ENCODE measurements around the gene NACC2.

NACC2 gene

DNA sequence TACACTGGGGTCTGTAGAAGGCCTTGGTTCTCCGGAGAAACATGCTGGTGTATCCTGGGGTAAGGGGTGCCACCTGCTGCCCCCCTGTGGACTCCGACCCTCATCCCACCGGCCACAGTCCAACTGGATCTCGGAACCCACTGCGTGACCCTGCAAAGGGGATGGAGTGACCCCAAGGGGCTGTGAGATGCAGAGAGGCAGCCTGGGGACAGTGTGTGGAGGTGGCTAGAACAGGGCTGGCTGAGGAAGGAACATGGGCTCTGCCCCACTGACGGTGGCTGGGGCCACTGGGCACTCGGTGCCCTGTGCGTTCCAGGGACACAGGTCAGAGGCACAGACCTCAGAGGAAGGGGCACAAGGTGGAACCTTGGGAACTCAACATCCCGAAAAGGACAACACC, 2.3 kb downstream of the NACC2 start:
- no peak for DNase-seq (ENCODE audit: low spot score)

DNA sequence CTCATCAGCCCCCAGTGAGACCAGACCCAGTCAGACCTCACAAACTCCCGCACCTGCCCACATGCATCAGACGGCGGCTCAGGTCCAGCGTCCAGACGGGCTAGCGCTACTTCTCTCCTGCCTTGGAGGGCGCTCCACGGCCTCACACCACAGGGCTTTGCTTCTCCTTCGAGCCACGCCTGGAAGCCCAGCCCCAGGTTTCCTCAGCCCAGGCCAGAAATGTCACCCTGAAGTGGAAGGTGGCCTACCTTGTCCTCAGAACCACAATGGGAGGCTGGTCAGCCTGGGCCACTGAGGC, 2.8 kb downstream of the NACC2 start:
- no peak for DNase-seq (ENCODE audit: low spot score)

- no peak for DNase-seq (ENCODE audit: low spot score)
Measured at GRCh38 chr9:136091582-136092352, 3.3 kb downstream of the NACC2 start.

- DNase-seq (ENCODE audit: low spot score), result no peak
Measured at GRCh38 chr9:136090768-136091581, 4.1 kb downstream of the NACC2 start.

- no peak for DNase-seq (ENCODE audit: low spot score)
Measured at GRCh38 chr9:136090056-136090735, 4.9 kb downstream of the NACC2 start.

DNA sequence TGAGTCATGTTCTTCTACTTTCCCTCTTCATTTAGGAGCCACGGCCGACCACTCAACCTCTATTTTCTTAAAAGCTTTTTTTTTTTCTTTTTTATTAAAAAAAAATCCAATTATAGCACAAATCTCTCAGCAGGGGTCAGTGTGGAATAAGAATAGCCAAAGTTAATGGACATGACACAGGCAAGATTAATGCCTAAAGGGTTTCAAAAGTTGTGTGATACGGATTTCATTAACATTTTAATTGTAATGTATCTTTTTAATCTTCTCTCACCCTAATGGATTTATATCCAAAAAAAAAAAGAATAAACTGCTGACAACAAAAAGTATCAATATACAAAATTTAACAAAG, 5.4 kb downstream of the NACC2 start:
- DNase-seq (ENCODE audit: low spot score), result no peak

DNA sequence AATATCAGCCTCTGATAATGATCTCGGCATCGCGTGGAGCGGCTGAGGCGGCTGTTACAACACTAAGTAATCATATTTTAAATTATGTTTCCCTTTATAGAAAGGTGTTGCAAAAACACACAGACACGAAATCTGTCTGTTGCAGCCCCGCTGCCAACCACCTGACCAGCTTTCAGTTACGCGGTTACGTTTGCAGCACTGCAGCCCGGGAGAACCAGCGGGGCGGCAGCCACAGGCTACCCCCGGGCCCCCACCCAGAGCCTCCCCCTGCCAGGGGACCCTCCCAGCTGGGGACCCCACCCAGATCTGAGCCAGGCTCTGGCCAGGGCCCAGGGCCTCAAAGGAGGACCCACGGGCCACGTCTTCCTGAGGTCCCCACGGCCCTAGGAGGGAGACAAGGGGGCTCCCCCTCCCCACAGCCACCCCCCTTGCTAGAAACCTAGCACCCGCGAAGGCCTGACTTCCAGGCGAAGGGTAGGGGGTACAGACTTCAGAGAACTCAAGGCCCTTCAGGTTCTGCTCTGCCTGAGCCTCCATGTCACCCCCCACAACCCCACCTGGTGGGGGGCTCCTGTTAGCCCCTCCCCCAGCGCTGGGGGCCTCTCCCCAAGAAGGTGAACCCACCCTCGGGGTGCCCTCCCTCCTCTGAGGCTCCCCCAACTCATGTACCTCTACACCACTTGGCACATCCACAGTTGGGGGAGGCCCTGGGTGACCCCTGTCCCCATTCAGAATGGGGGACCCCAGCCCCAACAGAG, 6.0 kb downstream of the NACC2 start:
- peak; percentile 39 for DNase-seq (ENCODE audit: low spot score)

DNA sequence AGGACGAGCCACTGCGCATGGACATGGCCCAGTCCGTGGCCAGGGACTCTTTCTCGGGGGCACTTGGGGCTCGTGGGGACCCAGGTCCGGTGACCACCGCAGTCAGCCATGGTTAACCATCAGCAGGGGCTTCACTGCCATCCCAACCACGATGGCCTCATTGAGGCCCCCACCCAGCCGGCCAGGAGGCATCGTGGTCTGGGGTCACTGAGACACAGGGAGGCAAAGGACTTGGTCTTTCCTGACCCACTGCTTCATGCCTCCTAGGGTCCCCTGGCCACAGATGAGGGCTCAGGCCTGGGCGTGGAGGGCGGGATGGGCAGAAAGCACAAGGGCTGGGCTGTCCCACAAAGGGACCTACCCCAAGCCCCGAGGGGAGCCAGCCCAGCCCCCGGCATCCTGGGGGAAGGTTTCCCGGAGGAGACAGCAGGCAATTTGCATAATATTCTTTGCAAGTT, 6.6 kb downstream of the NACC2 start:
- peak; percentile 39 for DNase-seq (ENCODE audit: low spot score)

DNA sequence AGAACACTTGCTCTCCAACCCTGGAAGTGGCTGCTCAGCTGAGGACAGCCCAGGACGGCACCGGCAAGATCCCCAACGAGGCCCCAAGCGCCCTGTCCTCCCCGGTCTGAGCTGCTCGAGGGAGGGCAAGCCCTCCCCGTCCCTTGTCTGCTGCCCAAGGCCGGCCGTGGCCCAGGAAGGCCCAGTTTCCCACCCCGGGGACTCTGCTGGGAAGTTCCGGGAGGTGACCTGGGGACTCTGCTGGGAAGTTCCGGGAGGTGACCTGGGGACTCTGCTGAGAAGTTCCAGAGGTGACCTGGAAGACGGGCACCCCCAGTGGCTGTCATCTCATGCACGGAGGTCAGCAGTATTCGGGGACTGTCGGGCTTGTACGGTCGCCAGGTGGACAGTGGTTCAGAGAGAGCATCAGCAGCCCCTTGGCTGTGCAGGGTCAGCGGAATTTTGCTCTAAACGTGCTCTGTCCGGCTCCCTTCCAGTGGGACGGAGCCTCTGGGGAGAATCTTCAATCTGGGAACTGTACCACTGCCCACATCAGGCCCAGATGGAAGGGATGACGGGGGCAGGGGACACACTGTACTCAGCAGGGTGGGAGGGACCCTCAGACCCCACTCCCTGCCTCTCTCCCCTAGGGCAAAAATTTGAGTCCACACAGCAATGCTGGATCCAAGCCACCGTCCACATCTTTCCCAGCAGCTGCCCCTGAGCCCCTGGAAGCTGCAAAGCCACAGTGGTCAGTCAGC, 7.2 kb downstream of the NACC2 start:
- DNase-seq (ENCODE audit: low spot score), result peak; percentile 20

- DNase-seq (ENCODE audit: low spot score), result peak; percentile 28
Measured at GRCh38 chr9:136086951-136087740, 7.9 kb downstream of the NACC2 start.

GRCh38 chr9:136086213-136086881, 8.7 kb downstream of the NACC2 start:
- peak; percentile 31 for DNase-seq (ENCODE audit: low spot score)

DNA sequence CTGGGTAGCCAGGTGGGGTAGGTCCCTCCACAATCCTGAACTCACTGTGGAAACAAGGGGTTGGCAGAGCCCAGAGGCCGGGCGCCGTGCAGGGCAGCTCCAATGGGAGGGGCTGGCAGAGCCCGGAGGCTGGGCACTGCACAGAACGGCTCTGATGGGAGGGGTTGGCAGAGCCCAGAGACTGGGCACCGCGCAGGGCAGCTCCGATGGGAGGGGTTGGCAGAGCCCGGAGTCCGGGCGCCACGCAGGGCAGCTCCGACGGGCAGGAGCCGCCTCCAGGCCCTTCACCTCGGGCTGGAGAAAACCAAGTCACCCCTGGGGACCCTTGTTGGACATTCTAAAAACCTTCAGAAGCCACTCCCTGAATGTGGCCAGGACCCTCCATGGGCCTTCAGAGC, 9.3 kb downstream of the NACC2 start:
- peak; percentile 24 for DNase-seq (ENCODE audit: low spot score)

- DNase-seq (ENCODE audit: low spot score), result peak; percentile 21
Measured at GRCh38 chr9:136084063-136084944, 10.8 kb downstream of the NACC2 start.

- peak; percentile 25 for DNase-seq (ENCODE audit: low spot score)
Measured at GRCh38 chr9:136083558-136084062, 11.5 kb downstream of the NACC2 start.

GRCh38 chr9:136082496-136083361, 12.4 kb downstream of the NACC2 start:
- peak; percentile 22 for DNase-seq (ENCODE audit: low spot score)

DNA sequence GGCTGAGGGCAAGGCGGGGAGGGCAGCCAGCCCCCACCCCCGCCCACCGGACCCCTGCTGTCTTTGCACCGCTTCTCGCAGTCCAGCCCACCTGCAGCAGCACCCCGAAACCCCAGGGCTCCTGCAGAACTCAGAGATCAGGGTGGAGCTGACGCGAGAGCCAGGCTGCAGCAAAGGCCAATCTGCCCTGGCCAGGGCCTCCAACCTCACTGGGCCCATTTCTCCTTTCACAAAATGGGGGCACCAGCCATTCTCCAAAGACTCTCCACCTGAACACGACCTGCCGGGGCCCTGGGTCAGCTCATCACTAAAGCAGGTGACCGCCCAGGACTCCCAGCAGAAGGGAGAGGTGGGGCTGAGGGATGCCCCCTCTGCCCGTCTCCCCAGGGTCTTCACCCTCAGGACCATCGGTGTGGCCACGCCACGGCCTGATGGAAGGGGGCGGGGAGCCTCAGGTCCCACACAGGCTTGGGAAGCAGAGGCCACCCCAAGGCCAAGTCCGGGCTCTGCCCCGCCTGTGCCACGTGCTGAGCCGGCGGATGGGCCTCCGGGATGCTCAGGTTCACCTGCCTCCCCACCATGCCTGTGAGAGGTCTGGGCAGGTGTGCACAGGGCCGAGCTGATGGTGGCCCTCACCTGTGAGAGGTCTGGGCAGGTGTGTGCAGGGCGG, 13.1 kb downstream of the NACC2 start:
- peak; percentile 30 for DNase-seq (ENCODE audit: low spot score)

DNA sequence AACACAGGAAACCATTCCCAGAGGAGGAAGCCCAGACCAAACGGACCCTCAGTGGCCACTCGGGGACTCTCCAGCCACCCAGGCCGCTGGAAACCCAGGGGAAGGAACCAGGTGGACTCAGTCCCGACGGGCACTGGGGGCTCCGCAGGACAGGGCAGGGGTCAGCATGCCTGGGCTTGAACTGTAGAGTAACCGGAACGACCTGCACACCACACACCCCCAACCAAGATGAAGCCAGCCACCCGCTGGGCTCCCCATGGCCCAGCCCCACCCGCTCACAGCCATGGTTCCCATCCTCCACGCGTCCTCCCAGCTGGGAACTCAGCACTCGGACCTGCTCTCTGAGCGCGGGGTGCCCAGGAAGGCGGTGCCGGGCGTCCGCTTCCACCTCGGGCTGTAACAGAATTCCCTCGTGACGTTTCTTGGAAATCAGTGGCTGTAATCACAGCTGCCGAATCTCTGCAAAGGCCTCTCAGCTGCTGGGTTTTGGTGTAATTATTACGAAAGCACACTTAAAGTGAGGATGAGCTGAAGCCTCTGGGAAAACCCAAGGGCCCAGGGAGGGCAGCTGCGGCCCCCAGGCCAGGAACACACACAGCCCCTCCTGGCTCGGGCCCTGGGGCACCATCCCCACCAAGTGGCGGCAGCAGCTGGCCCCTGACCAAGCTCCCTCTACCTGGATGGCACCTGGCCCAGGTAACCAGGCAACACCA, 13.8 kb downstream of the NACC2 start:
- DNase-seq (ENCODE audit: low spot score), result peak; percentile 50
